ENCODE data around the gene CMTM2.

- TF ChIP-seq EZH2phosphoT487 (IDR thresholded peaks at IDR 0.05; ENCODE audit: low read depth, severe bottlenecking, unreplicated experiment) (no peak), EZH2 (IDR thresholded peaks at IDR 0.05; ENCODE audit: borderline replicate concordance) (no peak)
- TF ChIP-seq, protein P1, sequence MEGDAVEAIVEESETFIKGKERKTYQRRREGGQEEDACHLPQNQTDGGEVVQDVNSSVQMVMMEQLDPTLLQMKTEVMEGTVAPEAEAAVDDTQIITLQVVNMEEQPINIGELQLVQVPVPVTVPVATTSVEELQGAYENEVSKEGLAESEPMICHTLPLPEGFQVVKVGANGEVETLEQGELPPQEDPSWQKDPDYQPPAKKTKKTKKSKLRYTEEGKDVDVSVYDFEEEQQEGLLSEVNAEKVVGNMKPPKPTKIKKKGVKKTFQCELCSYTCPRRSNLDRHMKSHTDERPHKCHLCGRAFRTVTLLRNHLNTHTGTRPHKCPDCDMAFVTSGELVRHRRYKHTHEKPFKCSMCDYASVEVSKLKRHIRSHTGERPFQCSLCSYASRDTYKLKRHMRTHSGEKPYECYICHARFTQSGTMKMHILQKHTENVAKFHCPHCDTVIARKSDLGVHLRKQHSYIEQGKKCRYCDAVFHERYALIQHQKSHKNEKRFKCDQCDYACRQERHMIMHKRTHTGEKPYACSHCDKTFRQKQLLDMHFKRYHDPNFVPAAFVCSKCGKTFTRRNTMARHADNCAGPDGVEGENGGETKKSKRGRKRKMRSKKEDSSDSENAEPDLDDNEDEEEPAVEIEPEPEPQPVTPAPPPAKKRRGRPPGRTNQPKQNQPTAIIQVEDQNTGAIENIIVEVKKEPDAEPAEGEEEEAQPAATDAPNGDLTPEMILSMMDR (IDR thresholded peaks at IDR 0.05; ENCODE audit: poor library complexity) = no peak
These were observed 21.2 kb downstream of the CMTM2 start for GRCh38 chr16:66600477-66600876.

Data from hepatocyte (in vitro differentiated cells).